MM.1S (cell line): Measurements from ENCODE around the gene STING1.
"Not testable (repeated sequence)": the region's sequence is repeated elsewhere in the genome, so short reads cannot be mapped to it uniquely, and the experiment has no call there.

Experiments
- EZH2 ChIP-seq: fragments of 300-600 bp; sonication (generic); optimal IDR thresholded peaks from 2 replicates; pipeline ENCODE3; 2017; ENCODE audit warnings: low read depth, mild to moderate bottlenecking, antibody characterized with exemption, low read length, mixed read lengths
- EZH2phosphoT487 ChIP-seq: fragments of 300-600 bp; sonication (generic); IDR thresholded peaks from 2 replicates; pipeline ENCODE4 v1.6.1; 2018; ENCODE audit warnings: antibody characterized with exemption, low read length
- TF ChIP-seq, protein P1 (sequence below): fragments of 300-600 bp; sonication (generic); IDR thresholded peaks from 2 replicates; pipeline ENCODE4 v1.5.1; 2016; ENCODE audit warnings: antibody characterized with exemption, low read length, mixed read lengths

DNA sequence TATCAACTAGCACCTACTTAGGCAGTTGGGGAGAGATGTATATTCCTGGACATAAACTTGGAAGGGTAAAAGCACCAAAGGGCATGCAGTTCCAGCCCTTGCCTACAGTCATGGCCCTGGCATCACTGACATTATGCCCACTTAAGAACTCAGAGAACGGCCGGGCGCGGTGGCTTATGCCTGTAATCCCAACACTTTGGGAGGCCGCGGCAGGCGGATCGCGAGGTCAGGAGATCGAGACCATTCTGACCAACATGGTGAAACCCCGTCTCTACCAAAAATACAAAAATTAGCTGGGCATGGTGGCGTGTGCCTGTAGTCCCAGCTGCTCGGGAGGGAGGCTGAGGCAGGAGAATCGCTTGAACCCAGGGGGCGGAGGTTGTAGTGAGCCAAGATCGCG is 42.1 kb downstream of the STING1 start:
- not testable (repeated sequence) for TF ChIP-seq EZH2, EZH2phosphoT487
- TF ChIP-seq, protein P1, sequence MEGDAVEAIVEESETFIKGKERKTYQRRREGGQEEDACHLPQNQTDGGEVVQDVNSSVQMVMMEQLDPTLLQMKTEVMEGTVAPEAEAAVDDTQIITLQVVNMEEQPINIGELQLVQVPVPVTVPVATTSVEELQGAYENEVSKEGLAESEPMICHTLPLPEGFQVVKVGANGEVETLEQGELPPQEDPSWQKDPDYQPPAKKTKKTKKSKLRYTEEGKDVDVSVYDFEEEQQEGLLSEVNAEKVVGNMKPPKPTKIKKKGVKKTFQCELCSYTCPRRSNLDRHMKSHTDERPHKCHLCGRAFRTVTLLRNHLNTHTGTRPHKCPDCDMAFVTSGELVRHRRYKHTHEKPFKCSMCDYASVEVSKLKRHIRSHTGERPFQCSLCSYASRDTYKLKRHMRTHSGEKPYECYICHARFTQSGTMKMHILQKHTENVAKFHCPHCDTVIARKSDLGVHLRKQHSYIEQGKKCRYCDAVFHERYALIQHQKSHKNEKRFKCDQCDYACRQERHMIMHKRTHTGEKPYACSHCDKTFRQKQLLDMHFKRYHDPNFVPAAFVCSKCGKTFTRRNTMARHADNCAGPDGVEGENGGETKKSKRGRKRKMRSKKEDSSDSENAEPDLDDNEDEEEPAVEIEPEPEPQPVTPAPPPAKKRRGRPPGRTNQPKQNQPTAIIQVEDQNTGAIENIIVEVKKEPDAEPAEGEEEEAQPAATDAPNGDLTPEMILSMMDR = not testable (repeated sequence)
